NCI-H2081 (cell line): ENCODE results near the gene MYB.
A peak's percentile ranks its signal among the peaks of the same experiment; 100 is the strongest.
"Not testable (repeated sequence)": the region's sequence is repeated elsewhere in the genome, so short reads cannot be mapped to it uniquely, and the experiment has no call there.

Experiments
- DNase-seq, 2 experiments: peaks; one replicate each; lab custom pipeline; 2025; lab: John Stamatoyannopoulos, UW

The MYB gene

DNA sequence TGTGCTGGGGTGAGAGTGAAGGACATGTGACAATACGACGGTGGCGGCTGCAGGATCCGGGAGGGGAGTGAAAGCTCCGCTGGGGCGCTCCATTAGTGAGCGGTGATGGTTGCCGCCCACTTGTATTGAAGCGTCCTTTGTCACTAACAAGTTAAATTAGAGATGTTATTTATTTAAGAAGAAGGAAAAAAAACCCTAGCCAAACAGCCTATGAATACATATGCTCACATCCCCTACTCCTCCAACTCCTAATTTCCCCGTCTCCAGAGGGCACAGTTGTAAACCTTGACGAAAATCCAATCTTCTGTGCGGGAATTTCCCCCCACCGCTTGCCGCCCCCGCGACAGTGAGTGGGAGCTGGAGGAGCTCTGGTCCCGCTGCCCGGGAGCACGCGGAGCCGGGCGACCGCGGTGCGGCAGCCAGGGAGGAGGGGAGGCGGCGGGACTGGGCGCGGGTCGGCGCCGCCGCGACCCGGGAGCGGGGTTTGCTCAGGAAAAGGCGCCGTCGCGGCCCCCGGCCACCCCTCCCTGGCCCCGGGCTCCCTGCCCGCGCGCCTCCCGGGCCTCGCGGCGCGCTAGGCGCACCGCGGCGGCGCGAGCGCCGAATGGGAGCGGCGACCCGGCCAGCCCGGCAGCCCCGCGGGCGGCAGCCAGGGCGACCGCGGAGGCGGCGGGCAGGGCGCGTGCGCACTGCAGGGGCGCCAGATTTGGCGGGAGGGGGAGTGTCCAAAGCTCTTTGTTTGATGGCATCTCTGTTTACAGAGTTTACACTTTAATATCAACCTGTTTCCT lies at the start of gene MYB:
TSS of gene MYB (plus strand) at position 767 of the 791 bp plus-strand sequence. CDS start 206 bp downstream, outside the sequence.
- peak; percentile 67 to 79 for DNase-seq

DNA sequence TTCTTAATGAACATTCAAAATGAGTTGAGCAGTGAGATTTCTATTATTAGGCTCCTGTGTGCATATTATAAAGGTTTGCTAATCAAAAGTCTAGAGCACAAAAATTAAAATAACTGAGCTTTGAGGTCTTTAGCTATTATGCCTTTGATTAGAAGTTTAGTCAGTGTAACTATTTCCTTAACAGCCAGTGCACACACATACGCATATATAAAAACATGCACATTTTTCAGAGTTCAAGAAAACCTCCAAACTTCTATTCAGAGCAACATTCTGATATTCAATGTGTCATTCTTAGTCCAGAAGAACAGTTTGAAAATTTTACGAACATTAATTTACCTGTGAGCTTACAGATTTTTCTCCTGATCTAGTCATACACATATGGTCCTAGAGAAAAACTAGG lies 48.3 kb upstream of the MYB start:
- DNase-seq, result no peak

DNA sequence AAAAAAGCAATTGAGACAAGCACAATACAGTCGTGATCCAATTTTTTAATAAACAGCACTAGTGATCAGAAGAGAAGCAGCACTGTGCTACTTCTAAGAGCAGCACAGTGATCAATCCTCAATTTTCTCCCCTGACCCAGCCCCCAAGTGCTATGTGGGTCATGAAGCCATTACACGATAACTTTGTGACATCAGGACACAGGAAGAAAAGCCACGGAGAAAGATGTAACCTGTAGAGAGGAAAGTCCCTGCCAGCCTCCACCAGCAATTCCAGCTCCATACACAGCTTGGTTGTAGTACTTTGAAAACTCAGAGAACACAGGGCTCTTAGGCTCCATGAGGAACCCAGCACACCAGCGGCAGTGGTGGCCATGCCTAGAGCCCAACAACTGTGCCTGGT lies 45.3 kb upstream of the MYB start:
- no peak for DNase-seq

DNA sequence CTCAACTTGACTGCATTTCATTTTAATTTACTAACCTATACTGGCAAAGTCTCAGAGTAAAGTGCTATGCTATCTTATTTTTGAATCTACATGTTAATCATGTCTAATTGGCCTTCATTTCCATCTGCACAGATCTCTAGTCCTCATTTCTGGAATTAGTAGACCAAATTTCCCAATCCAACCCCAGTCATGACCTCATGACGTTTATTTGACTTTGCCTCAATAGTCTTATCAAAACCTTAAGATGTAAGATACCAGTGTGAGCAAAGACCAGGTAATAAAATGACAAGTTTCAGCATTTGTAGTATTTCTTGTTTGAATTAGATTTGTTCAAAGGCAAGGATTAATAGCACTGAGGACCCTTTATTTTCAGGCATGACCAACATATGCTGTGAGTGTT lies 43.3 kb upstream of the MYB start:
- no peak for DNase-seq

DNA sequence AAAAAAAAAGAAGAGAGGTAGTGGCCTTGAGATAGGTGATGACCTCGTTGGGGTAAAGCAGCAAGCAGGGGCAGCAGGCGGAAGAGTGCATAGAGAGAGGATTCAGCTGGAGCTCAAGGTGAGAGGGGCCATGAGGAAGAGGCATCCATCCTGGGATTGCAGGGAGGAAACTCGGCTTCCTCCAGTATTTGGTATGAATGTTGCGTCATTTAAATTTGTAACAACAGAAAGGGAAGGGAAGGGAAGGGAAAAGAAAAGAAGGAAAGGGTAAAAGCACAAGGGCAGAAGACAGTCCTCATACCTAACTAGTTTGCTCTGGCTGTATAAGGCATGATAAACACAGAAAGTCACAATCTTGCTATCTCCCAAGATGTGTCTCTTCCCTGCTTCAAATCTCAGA lies 39.9 kb upstream of the MYB start:
- DNase-seq, result no peak

DNA sequence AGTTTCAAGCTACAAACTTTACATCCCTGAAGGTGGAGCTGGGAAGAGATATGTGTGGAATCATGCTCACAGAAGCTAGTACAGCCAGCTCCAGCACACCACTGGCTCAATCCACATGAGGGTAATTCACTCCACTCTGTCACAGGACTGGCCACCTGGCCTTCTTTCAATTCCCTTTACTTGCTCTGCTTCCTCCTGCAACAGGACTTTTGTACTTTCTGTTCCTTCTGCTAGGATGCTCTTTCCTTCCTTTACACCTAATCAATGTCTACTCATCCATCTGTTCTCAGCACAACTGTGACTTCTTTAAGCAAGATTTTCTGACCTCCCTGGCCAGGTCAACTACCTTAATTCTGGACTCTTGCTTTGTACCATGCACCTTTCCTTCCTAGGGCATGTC lies 39.4 kb upstream of the MYB start:
- no peak for DNase-seq

DNA sequence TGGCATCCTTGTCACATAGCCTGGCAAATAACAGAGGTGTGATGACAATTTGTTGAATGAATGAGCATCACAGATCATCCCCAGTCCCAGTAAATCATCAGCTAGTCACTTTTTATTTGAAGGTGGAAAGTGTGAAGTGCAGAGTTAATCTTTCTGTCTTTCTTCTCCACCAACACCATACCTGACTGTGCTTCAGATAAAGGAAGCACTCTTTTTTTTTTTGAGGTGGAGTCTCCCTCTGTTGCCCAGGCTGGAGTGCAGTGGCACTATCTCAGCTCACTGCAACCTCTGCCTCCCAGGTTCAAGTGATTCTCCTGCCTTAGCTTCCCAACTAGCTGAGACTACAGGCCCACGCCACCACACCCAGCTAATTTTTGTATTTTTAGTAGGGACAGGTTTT lies 38.9 kb upstream of the MYB start:
- DNase-seq, result not testable (repeated sequence)

DNA sequence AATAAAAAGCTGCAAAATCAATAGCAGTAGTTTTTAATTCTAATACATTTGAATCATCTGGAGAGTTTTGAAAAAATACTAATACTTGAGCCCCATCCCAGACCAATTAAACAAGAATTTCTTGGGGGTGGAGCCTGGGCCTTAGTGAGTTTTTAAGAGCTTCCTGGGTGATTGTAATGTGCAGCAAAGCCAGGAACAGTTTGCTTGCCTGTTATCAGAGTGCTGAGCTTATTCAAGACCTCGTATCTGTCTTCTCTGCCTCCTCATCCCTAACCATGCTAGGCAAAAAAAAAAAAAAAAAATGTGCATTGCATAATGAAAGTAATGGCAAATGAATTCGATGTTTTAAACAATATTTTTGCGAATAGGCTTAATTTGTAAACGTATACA lies 36.4 kb upstream of the MYB start:
- no peak for DNase-seq

DNA sequence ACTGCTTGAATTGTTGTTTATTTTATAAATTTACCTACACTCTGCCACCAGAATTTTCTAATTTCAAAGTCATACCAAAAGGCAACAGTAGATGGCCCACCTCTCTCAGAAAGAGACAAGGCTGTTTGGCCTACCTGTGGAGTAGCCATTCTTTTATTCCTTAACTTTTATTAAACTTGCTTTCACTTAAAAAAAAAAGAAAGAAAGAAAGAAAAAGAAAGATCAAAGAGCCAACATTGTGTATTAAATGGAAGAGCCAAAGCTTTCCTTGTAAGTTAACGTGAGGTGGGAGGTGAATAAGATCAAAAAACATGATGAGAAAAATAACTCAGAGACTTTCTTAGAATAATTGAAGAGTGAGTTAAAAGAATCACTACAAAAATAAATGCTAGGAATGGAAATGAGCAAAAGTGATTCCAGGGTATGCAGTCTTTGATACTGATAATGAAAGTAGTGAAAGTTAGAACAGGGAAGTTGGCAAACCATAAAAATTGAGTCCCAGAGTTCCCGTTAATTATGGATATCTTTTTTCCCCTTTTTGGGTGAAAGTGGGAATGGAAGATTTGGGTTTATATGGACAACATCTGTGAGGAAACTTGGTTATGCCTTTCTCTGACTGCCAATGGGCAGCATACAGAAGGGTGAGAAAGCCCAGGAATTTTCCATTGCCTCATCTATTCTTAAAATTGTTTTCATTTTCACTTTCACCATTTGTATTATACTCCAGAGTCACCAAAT lies 35.9 kb upstream of the MYB start:
- peak in 1 of 2 experiments; percentile 0 for DNase-seq

DNA sequence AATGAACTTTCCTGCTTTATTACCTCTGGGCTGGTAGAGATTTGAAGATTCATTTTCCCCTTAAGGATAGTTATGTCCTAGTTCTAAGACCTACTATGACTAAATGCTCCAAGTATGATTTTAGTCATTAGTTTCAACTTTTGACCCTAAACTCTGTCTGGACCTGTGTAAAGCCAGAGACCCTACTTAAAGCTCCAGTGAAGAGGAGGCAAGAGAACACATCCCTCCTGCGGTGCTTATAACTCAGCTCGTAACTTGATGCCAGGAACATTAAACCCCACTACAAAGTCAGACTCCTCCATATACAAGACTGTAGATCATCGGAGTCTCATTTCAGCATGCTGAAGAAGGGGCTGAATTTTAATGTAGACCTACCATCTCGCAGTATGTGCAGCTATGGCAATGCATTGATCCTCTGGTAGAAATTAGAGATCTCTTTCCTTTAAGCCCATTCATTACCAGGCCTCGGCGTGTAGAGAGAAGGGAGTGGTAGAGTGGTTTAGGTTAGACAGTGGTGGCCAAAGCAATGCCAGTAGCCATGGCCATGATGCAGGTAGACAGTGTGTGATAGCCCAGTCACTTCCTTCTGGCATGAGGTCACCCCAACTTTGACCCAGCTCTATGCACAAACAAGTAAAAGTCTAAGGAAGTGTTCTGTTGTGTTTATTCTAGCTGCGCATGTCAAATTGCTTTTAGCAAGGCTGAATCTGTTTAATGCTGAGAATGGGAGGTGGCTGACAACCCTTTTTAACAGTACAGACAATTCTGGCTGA lies 34.8 kb upstream of the MYB start:
- DNase-seq, result no peak

DNA sequence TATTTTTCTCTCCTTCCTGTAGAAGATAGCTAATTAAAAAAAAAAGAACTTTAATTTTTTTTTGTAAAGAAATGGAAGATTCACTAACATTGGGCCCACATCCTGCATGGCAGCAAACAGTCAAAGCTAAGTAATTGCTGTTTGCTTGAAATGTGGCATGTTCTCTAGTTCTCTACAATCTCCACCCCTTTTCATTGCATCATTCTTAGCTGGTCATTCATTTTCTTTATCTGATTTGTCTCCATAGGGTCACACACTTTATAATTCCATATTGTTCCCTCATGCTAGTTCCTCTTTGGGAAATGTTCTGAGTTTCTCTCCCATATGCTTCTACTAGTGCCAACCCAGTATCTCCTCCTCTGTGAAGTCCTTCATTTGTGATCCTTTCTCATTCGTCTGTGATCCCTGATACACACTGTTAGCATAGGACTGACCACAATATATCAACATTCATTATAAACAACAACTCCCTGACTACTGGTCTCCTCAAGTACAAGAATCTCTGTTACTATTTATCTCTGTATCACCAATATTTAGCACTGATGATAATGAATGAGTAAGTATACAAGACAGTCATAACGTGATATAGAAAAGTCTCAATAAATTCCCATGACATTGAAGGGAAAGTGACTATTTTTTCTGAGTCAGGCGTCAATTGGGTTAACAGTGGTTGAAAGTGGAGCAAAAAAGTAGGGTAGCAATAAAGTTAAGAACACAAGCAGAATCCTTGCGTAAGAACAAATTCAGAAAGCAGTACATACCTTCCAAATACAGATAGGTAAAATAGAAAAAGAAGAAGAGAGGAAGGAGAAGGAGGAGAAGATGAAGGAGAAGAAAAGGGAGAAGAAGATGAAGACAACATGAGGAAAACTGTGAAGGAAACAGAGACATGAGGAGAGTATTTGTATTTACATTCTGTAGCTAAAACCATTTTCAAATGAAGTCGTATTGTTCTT lies 33.2 kb upstream of the MYB start:
- DNase-seq, result no peak

DNA sequence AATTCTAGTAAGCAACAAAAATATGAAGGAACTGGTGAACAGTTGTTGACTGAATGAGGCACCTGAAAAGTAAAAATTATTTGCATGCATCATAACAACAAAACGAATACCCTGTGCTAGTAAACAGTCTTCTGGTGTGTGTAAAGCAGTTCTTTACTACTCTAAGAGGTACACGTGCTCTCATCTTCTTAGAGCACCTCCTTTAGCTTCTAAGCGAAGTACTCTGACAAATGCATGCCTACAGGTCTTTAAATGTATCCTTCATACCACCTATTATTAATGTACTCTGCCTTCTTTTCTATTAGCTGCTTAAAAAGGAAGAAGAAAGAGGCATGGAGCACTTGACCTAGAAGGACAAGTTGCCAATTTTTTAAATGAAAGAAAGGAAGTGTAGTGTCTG lies 32.2 kb upstream of the MYB start:
- DNase-seq, result no peak

DNA sequence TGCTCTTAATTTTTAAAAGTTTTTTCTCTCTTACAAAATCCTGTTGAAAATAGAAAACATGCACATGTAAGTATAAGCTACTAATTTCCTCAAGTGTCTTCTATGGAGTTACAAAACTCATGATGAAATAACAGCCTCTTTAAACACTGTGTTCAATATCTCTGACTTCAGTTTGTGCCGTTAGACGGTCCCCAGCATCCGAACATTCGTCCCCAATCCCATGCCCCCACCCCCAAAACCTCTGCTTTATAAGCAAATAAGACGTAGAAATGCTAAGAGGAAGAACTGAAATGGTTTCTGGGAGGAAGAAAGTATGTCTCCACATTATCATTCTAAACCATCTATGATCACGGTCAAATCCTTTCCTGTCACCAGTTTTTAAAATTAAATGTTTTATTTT lies 31.7 kb upstream of the MYB start:
- DNase-seq, result no peak

DNA sequence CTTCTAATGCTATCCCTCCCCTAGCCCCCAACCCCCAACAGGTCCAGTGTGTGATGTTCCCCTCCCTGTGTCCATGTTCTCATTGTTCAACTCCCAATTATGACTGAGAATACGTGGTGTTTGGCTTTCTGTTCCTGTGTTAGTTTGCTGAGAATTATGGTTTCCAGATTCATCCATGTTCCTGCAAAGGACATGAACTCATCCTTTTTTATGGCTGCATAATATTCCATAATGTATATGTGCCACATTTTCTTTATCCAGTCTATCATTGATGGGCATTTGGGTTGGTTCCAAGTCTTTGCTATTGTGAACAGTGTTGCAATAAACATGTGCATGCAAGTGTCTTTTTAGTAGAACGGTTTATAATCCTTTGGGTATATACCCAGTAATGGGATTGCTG lies 30.6 kb upstream of the MYB start:
- DNase-seq, result not testable (repeated sequence)

DNA sequence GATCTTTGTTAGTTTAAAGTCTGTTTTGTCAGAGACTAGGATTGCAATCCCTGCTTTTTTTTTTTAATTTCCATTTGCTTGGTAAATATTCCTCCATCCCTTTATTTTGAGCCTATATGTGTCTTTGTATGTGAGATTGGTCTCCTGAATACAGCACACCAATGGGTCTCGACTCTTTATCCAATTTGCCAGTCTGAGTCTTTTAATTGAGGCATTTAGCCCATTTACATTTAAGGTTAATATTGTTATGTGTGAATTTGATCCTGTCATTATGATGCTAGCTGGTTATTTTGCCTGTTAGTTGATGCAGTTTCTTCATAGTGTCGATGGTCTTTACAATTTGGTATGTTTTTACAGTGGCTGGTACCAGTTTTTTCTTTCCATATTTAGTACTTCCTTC lies 27.0 kb upstream of the MYB start:
- not testable (repeated sequence) for DNase-seq

DNA sequence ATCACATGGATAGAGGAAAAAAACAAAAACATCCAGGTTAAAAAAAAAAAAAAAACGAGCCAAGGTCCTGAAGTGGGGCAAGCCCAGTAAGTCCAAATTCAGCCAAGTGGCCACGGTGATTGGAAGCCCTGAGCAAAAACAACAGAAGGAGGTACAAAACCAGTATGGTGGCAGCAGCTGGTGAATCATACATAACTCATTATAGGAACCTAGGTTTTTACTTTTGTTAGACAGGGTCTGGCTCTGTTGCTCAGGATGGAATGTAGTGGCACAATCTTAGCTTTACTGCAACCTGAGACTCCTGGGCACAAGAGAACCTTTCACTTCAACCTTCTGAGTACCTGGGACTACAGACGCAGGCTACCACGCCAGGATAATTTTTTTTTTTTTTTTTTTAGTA lies 22.7 kb upstream of the MYB start:
- no peak for DNase-seq

DNA sequence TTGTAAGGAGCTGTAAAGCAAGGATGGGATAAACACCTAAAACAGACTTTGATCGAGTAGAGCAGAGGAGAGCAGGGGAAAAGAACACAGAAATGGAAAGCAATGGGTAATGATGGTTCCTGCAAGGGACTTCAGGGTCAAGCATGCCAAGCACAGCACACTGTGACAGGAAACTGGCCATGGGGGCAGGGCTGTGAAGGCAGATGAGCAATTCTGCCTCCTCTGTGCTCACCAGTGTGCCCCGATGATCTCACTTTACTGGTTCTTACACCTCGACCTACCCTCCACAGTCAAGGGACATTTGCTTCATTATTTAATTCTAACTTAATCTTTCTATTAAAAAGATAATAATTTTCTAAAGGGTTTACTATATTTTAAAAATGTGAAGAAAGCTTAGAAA lies 21.6 kb upstream of the MYB start:
- DNase-seq, result no peak

DNA sequence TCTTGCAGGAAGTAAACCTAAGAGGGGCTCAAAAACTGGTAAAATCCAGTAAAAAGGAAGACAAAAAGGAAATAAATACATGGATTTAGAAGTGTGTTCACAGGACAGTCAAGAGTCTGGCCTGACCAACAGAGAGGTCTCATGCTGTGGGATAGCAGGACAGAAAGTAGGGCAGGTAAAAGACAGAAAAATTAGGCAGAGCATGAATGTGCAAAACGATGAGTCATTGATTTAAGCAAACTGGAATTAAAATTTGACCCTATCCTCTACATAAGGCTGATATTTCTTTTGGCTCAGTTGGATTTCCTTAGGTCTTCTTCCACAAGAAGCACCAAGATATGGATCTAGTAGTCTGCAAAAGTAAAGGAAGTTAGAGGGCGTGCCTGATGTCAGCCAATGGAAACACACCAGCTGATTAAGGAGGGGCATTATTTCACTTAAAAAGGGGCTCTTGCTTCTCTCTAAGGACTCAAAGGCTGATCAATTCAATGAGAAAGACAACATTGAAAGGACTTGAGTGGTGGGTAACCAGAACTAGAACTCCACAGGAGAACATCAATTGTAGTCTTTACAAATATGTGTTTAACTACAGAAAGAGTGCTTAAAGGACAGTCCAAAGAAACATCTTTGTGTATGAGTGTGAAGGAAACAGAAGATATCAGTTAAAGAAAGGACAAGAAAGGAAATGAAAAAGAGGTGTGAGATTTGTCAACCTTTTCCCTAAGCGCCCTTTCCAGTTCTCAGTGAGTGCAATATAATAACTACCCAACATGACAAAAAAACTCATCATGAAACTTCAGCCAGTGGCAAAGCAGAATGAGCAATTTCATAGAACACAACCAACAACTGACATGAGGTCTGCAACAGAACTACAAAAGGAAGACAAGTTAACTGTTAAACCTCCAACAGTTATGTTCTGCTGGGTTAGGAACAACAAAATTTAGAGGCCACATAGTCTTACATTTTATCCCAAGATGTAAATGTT lies 19.4 kb upstream of the MYB start:
- DNase-seq, result no peak

DNA sequence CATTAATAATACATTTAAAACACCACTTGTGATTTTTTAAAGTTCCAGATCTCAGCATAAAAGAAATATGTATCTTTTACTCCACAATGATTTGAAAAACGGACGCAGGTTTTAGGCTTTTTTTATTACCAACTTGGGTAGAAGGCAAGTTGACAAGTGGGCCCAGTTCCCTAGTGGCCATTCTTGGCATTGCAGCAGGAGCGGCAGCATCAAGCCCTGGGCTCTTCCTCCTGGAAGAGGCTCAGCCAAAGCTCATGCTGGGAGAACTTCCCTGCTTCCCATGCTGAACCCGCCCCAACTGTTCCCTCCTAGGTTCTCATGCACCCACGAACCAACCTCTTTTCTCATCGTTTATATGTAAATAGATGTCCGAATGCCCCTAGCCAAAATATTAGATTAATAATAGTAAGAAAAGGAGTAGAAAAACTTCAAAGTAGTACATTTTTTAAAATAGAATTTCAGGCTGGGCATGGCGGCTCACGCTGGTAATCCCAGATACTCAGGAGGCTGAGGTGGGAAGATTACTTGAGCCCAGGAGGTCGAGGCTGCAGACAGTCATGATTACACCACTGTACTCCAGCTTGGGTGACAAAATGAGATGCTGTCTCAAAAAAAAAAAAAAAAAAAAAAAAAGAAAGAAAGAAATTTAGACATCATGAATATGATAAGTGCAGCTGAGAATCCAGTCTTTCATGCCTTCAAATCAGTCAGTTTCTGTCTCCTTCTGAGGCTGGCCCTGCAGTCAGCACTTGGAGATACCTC lies 18.2 kb upstream of the MYB start:
- DNase-seq, result peak in 1 of 2 experiments; percentile 8

DNA sequence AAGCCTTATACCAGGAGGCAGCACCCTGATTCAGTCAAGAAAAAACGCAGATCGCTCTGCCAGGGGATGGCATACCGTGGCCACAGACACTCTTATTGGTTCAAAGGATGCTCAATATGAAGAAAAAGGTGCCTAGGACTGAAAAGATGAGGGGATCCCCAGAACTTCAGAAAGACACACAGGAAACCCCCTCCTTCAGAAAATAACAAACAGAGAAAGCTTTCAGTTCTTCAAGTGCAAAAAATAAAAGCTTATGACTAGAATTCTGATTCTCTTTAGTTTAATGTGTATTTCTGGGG lies 17.7 kb upstream of the MYB start:
- DNase-seq, result no peak
